ENCODE results near the gene CPNE4. TPM values are rescaled to one million over a fixed set of nuclear protein-coding genes. Genes with fewer than 3 reads are reported as not detected.

CPNE4 gene
- total RNA-seq, 4 donors from 2014 or later = not detected

DNA sequence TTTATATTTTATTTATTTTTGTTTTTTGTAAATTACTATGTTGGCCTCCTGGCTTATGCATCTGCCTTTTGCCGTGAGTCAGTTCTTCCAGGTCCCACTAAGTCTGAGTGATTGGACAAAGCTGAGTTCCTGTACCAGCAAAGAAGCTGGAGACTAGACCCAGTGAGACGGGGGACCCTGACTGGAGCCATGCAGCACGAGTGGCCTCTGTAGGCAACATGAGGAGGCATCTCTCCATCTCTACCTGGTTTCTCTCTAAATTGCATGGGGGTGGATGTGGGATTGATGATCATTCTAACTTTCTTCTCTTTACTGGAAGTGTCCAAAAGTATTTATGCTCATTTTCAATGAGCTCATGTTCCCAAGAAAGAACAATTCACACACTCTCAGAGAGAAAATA is 376.7 kb downstream of the CPNE4 start:
- intact Hi-C loops (cut with DNase I; ENCODE audit: low total_unique reads) = no loop called here
- no peaks in the 10 kb centered on the region for H3K27me3 ChIP-seq
- no peaks in the 10 kb centered on the region for H3K36me3 ChIP-seq
- no peak overlapping the region for H3K27ac ChIP-seq
- ATAC-seq (no peak), DNase-seq (no peak)
- H3K4me3 ChIP-seq = no peak overlapping the region
- no peaks in the 10 kb centered on the region for H3K9me3 ChIP-seq
- in situ Hi-C loops (cut with MboI; ENCODE audit: low sequenced_read_pairs in 4 of 4) = no loop called here
- TF ChIP-seq, protein P1, sequence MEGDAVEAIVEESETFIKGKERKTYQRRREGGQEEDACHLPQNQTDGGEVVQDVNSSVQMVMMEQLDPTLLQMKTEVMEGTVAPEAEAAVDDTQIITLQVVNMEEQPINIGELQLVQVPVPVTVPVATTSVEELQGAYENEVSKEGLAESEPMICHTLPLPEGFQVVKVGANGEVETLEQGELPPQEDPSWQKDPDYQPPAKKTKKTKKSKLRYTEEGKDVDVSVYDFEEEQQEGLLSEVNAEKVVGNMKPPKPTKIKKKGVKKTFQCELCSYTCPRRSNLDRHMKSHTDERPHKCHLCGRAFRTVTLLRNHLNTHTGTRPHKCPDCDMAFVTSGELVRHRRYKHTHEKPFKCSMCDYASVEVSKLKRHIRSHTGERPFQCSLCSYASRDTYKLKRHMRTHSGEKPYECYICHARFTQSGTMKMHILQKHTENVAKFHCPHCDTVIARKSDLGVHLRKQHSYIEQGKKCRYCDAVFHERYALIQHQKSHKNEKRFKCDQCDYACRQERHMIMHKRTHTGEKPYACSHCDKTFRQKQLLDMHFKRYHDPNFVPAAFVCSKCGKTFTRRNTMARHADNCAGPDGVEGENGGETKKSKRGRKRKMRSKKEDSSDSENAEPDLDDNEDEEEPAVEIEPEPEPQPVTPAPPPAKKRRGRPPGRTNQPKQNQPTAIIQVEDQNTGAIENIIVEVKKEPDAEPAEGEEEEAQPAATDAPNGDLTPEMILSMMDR (IDR thresholded peaks at IDR 0.05 in 4 of 5, conservative IDR thresholded peaks at IDR 0.05 in 1 of 5) = no peak
- no peak for TF ChIP-seq POLR2A (IDR thresholded peaks at IDR 0.05)
- H3K4me1 ChIP-seq = no peaks in the 10 kb centered on the region

DNA sequence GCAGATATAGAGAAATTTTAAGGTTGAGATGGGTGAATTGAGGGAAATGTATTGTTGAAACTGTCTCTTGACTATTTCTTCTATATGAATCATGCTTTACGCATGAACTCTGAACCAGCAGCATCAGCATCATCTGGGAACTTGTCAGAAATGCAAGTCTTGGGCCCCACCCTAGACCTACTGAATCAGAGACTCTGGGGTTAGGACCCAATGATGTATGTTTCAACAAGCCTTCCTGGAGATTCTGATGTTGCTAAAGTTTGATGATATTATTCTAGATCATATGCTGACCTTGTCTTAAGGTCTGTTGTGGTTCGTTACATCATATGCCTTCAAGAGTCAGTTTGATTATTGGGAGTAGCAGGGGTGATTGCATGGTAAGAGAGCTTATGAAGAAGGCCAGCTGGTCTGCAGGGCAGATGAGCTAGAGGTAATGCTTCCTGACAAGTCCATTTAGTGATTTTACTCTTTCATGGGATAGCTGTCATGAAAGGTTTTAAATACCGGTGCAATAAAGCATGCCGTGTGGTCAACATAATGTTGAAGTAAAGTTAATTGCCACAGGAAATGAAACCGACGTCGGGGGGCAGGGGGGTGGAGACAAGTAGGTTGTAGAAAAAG is 379.6 kb downstream of the CPNE4 start:
- Histone ChIP-seq H3K27me3 (no peaks in the 10 kb centered on the region), H3K4me1 (no peaks in the 10 kb centered on the region), H3K4me3 (no peak overlapping the region), H3K27ac (no peak overlapping the region), H3K36me3 (no peaks in the 10 kb centered on the region), H3K9me3 (no peaks in the 10 kb centered on the region)
- intact Hi-C loops (cut with DNase I; ENCODE audit: low total_unique reads) = no loop called here
- no peak for TF ChIP-seq POLR2A (IDR thresholded peaks at IDR 0.05)
- TF ChIP-seq, protein P1 (IDR thresholded peaks at IDR 0.05 in 4 of 5, conservative IDR thresholded peaks at IDR 0.05 in 1 of 5) = no peak
- DNase-seq (no peak), ATAC-seq (no peak)
- in situ Hi-C loops (cut with MboI; ENCODE audit: low sequenced_read_pairs in 4 of 4) = no loop called here

DNA sequence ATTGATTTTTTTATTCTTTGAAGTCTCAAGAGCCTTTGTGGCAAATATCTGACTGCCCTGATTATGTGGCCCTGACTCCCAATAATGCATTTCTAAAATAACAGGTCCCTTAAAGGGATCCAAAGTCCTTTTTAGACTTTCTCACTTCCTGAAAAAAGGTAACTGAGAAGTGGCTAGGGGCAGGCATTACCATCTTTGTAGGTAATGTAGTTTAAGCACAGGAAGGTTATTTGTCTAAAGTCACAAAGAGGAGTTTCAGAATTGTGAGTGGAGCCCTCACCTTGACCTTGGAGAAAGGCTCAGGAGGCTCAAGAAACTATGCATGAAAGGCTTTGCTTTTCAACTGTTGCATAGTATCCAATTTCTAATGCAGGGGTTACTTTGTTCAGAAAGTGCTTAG is 389.2 kb downstream of the CPNE4 start:
- Histone ChIP-seq H3K4me1 (no peaks in the 10 kb centered on the region), H3K36me3 (no peaks in the 10 kb centered on the region), H3K9me3 (no peaks in the 10 kb centered on the region), H3K4me3 (no peak overlapping the region), H3K27ac (no peak overlapping the region), H3K27me3 (no peaks in the 10 kb centered on the region)
- intact Hi-C loops (cut with DNase I; ENCODE audit: low total_unique reads) (no loop called here), in situ Hi-C loops (cut with MboI; ENCODE audit: low sequenced_read_pairs in 4 of 4) (no loop called here)
- TF ChIP-seq POLR2A (IDR thresholded peaks at IDR 0.05) = no peak
- TF ChIP-seq, protein P1 (IDR thresholded peaks at IDR 0.05 in 4 of 5, conservative IDR thresholded peaks at IDR 0.05 in 1 of 5) = no peak
- ATAC-seq (no peak), DNase-seq (no peak)

DNA sequence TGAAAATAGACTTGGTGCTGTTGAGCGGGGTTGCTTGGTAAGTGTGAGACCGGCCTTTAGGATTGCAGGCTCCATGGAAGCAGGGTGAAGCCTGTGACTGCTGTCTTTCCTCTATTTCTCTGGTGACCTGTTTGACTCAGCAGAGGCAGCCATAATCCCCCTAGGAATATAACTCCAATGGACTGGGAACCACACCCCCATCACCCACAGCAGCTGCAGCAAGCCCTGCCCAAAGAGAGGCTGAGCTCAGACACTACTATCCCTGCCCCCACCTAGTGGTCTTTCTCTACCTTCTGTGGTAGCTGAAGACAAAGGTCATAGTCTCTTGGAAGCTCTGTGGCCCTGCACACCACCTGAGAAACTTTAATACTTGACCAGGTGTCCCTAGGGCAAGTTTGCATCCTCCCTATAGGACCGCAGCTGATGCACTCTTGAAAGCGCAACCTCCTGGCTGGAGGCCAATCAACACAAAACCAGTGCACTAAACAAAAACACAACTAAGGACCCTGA is 398.5 kb downstream of the CPNE4 start:
- Histone ChIP-seq H3K9me3 (no peaks in the 10 kb centered on the region), H3K27ac (no peak overlapping the region), H3K4me1 (no peaks in the 10 kb centered on the region), H3K4me3 (no peak overlapping the region), H3K36me3 (no peaks in the 10 kb centered on the region), H3K27me3 (no peaks in the 10 kb centered on the region)
- in situ Hi-C loops (cut with MboI; ENCODE audit: low sequenced_read_pairs in 4 of 4) (no loop called here), intact Hi-C loops (cut with DNase I; ENCODE audit: low total_unique reads) (no loop called here)
- DNase-seq (no peak), ATAC-seq (no peak)
- TF ChIP-seq, protein P1 (IDR thresholded peaks at IDR 0.05 in 4 of 5, conservative IDR thresholded peaks at IDR 0.05 in 1 of 5) = no peak
- TF ChIP-seq POLR2A (IDR thresholded peaks at IDR 0.05) = no peak

DNA sequence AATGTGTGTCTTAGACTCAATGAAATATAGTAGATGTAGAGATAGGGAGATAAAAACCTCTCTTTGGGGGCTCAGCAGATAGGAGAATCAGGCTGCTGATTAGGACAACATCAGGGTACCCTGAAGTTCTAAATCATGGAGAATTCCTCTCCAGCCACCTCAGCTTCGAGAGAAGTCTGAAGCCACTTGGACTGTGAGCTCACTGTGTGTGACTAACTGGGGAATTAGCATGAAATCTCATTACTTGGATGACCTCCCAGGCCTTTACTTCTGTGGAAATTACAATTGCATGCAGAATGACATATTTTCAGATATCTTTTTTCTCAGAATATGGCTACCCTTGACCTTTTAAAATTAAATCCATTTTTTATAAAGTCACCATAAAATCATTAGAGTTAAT is 404.0 kb downstream of the CPNE4 start:
- DNase-seq (no peak), ATAC-seq (no peak)
- Histone ChIP-seq H3K9me3 (no peaks in the 10 kb centered on the region), H3K27ac (no peak overlapping the region), H3K4me1 (no peaks in the 10 kb centered on the region), H3K36me3 (no peaks in the 10 kb centered on the region), H3K27me3 (no peaks in the 10 kb centered on the region), H3K4me3 (no peak overlapping the region)
- in situ Hi-C loops (cut with MboI; ENCODE audit: low sequenced_read_pairs in 4 of 4) = no loop called here
- TF ChIP-seq POLR2A (IDR thresholded peaks at IDR 0.05) = no peak
- TF ChIP-seq, protein P1 (IDR thresholded peaks at IDR 0.05 in 4 of 5, conservative IDR thresholded peaks at IDR 0.05 in 1 of 5) = no peak
- intact Hi-C loops (cut with DNase I; ENCODE audit: low total_unique reads) = no loop called here
